NT2/D1 (cell line): ENCODE data around the gene DOCK6.
A peak's percentile ranks its signal among the peaks of the same experiment; 100 is the strongest.
"Not testable (repeated sequence)": the region's sequence is repeated elsewhere in the genome, so short reads cannot be mapped to it uniquely, and the experiment has no call there.

Experiments
- DNase-seq: peaks from one replicate; pipeline ENCODE4 v3.0.0-alpha.2; 2011; ENCODE audit warnings: low read depth, low spot score
- H3K27me3 ChIP-seq: 2 replicates; pipeline ENCODE4 v1.6.0; 2011; ENCODE audit warnings: mild to moderate bottlenecking; ENCODE audit not compliant: insufficient read length, insufficient read depth
- H3K36me3 ChIP-seq: 2 replicates; pipeline ENCODE4 v1.6.1; 2011; ENCODE audit warnings: mild to moderate bottlenecking, low read length, mixed read lengths; ENCODE audit not compliant: insufficient read depth, insufficient read length
- H3K4me1 ChIP-seq: 2 replicates; pipeline ENCODE4 v1.5.1; 2011; ENCODE audit not compliant: insufficient read depth, insufficient read length
- H3K4me3 ChIP-seq: 2 replicates; pipeline ENCODE4 v1.5.1; 2011; ENCODE audit warnings: low read depth; ENCODE audit not compliant: insufficient read length
- H3K9ac ChIP-seq: 2 replicates; pipeline ENCODE4 v1.6.0; 2011; ENCODE audit warnings: low read depth; ENCODE audit not compliant: insufficient read length
- H3K9me3 ChIP-seq: 2 replicates; pipeline ENCODE4 v1.5.1; 2011; ENCODE audit warnings: mild to moderate bottlenecking, low read length; ENCODE audit not compliant: insufficient read depth
- SUZ12 ChIP-seq: IDR thresholded peaks from 2 replicates; pipeline ENCODE4 v1.6.1; 2011; ENCODE audit not compliant: insufficient read length, insufficient read depth; ENCODE audit errors: extremely low read depth
- YY1 ChIP-seq: IDR thresholded peaks from 2 replicates; pipeline ENCODE4 v1.6.1; 2011; ENCODE audit not compliant: insufficient read length, insufficient read depth
- ZNF274 ChIP-seq: IDR thresholded peaks from 2 replicates; pipeline ENCODE4 v1.6.1; 2011; ENCODE audit warnings: mild to moderate bottlenecking, low read depth, low read length

DOCK6 gene

DNA sequence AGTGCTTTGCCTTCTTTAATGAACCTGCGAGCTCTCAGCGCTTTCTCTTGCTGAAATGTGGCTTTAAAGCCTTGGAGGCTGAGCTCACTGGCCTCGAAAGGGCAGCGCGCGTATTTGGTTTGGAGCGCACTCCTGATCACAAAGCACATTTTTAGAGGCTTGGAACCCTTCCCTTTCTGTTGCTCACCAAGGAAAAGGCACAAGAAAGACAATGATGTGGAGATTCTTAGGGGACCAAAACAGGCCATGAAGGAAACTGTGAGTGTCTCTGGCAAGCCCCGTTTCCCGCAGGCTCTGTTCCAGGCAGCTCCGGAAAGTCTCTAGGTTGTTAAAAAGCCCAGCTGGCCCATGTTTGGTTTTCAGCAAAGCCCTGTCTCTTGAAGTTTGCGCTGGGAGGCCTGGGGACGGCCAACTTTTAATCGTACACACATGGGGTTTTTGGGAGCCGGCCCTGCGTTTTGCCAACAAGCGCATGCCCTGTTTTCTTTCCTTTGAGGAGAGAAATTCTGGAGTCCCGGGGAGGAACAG, 97.4 kb downstream of the DOCK6 start:
- no peak for DNase-seq
- Histone ChIP-seq H3K9ac (no peak overlapping the region), H3K36me3 (peaks cover 43% of the 10 kb centered on the region), H3K4me3 (no peak overlapping the region), H3K27me3 (no peaks in the 10 kb centered on the region), H3K4me1 (no peaks in the 10 kb centered on the region), H3K9me3 (no peaks in the 10 kb centered on the region)
- TF ChIP-seq ZNF274 (no peak), SUZ12 (no peak), YY1 (no peak)

DNA sequence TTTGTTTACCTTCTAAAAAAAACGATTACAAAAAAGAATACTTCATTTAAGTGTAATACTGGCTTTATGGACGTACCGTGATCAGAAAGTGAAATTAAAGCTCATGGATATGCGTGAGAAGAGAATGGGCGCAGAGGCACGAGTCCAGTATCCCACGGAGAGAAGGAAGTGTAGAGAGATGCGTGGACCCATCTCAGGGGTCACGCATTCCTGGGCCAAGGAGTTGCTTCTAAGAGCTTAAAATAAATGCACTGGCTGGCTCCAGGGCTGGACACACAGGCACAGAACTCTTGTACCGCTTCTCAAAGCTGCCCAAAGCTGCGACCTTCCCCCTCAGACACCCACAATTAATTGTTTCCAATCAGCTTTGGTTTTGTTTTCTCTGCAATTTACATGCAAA, 98.0 kb downstream of the DOCK6 start:
- TF ChIP-seq YY1 (no peak), ZNF274 (no peak), SUZ12 (no peak)
- Histone ChIP-seq H3K4me1 (no peaks in the 10 kb centered on the region), H3K9me3 (no peaks in the 10 kb centered on the region), H3K9ac (no peak overlapping the region), H3K36me3 (peaks cover 39% of the 10 kb centered on the region), H3K27me3 (no peaks in the 10 kb centered on the region), H3K4me3 (no peak overlapping the region)
- no peak for DNase-seq

DNA sequence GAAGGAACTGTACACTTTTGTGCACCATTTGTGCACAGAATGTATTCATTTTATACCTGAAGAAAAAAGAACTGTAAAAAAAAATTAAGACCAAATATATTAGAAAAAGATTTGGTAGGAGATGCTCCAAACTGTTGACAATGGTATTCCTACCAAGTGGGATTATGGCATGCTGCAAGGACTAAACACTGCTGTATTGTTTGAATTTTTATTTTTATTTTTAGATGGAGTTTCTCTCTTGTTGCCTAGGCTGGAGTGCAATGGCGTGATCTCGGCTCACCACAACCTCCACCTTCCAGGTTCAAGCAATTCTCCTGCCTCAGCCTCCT, 101.9 kb downstream of the DOCK6 start:
- H3K4me3 ChIP-seq, H3K9me3 ChIP-seq, H3K27me3 ChIP-seq, H3K9ac ChIP-seq, H3K4me1 ChIP-seq, DNase-seq: not testable (repeated sequence)
- H3K36me3 ChIP-seq, result peaks cover 10% of the 10 kb centered on the region

DNA sequence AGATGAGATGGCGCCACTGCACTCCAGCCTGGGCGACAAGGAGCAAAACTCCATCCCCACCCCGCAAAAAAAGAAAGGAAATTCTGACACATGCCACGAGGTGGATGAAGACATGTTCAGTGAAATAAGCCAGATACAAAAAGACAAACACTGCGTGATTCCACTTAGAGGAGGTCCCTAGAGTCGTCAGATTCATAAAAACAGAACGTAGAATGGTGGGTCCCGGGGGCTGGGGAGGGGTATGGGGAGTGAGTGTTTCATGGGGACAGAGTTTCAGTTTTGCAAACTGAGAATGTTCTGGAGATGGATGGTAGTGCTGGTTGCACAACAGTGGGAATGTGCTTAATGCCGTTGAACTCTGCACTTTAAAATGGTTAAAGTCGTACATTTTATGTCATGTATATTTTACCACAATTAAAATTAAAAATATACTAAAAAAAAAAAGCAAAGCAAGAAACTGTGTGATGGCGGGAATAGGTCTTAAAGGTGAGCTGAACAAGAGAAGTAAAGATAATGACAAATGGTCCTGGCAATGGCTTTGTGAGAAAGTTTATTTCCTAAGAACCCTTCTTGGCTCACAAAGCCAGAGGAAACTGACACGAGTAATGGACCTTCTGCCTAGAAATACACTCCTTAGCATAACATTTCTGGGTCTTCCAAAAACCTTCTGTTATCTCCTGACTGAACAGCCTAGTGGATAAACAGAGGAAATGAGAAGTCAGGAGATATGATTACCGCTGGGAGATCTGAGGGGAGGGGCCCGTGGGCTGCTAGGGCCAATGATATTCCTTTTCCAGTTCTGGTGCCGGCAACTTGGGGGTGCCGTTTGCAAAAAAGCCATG, 102.5 kb downstream of the DOCK6 start:
- TF ChIP-seq YY1, result no peak
- TF ChIP-seq SUZ12, result no peak
- TF ChIP-seq ZNF274, result no peak
- H3K27me3 ChIP-seq, result no peaks in the 10 kb centered on the region
- peaks cover 5% of the 10 kb centered on the region for H3K36me3 ChIP-seq
- DNase-seq, result no peak
- H3K9ac ChIP-seq, result no peak overlapping the region
- H3K4me3 ChIP-seq, result no peak overlapping the region
- H3K9me3 ChIP-seq, result no peaks in the 10 kb centered on the region
- H3K4me1 ChIP-seq, result no peaks in the 10 kb centered on the region

DNA sequence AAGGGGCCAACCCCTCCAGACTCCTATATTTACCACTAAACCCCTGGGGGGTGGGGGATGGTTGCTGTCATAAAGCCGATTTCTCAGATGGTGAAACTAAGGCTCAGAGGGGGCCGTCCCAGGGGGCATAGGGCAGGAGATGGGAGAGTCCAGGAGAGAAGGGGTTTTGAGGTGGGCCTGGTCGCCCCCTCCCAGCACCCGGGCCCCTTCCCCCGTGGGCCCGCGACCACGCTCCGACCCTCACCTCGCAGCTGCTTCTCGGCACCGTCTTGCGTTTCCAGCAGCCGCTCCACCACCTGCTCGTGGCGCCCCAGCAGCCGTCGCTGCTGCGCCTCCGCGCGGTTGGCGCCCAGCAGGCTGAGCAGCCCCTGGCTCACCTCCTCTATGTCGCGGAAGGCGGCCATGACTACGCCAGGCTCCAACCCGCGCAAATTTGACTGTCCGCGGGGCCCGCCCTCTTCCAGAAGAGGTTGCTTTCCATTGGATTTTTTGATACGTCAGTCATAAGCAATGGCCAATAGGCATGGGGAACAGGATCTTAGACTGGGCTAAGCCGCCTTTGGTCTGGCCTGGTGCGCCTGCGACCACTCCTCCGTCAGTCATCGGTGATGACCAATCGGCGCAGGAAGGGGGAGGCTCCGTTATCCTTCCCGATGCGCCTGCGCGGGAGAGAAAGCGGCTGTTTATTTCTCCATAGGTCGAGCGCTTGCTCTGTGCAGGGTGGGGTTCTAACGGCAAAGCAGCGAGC, 106.8 kb downstream of the DOCK6 start, which contains the start of gene SPC24:
SPC24 (minus strand) TSS at position 410 of the 748 bp plus-strand sequence; CDS start at position 404, 6 bp downstream.
- peaks cover 22% of the 10 kb centered on the region for H3K36me3 ChIP-seq
- no peaks in the 10 kb centered on the region for H3K9me3 ChIP-seq
- peak within 1 kb of the TSS; percentile 97 for H3K4me3 ChIP-seq
- H3K4me1 ChIP-seq, result peaks cover 10% of the 10 kb centered on the region
- peak; percentile 98 for DNase-seq
- peak within 1 kb of the TSS; percentile 97 for H3K9ac ChIP-seq
- TF ChIP-seq YY1 (peak; percentile 74), SUZ12 (no peak)
- H3K27me3 ChIP-seq, result no peaks in the 10 kb centered on the region

DNA sequence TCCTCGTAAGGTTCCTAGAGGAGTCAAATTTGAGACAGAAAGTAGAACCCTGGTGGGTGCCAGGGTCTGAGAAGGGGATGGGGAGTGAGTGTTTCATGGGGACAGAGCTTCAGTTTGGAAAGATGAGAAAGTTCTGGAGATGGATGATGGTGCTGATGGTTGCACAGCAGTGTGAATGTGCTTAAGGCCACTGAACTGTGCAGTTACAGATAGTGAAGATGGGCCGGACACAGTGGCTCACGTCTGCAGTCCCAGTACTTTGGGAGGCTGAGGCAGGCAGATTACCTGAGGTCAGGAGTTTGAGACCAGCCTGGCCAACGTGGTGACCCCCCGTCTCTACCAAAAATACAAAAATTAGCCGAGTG, 107.7 kb downstream of the DOCK6 start:
- no peak for DNase-seq
- Histone ChIP-seq H3K9me3 (no peaks in the 10 kb centered on the region), H3K4me1 (peaks cover 10% of the 10 kb centered on the region), H3K36me3 (peaks cover 25% of the 10 kb centered on the region), H3K4me3 (peak overlapping the region; percentile 97), H3K27me3 (no peaks in the 10 kb centered on the region), H3K9ac (peak overlapping the region; percentile 97)
- TF ChIP-seq ZNF274 (no peak), SUZ12 (no peak), YY1 (no peak)

DNA sequence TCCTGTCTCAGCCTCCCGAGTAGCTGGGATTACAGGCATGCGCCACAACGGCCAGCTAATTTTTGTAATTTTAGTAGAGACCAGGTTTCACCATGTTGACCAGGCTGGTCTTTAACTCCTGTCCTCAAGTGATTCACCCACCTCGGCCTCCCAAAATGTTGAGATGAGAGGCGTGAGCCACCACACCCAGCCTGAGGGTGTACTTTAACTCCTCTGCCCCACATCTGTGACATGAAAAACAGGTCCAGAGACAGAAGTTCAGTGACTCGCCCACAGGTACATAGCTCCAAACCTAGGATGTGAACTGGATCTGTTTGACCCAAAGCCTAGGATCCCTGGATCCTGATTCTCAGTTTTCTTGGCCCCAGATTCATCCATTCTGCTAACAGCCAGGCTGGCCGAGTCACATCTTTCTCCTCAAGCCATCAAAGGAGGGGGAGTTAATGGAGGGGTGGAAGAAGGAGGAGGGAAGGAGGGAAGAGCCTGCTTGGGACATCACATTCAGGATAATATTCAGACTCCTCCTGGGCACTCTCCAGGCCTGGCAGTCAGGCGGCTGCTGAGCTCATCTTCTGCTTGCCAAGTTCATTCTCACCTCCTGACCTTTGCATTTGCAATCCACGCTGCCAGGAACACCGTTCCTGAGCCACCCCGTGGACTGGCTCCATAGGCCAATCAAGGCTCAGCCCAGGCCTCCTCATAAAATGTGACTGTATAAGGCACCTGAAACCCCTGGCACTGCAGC, 109.8 kb downstream of the DOCK6 start:
- peak overlapping the region; percentile 21 for H3K9ac ChIP-seq
- TF ChIP-seq YY1 (no peak), SUZ12 (no peak), ZNF274 (no peak)
- no peak for DNase-seq
- peaks cover 42% of the 10 kb centered on the region for H3K36me3 ChIP-seq
- H3K4me1 ChIP-seq, result peaks cover 10% of the 10 kb centered on the region
- no peaks in the 10 kb centered on the region for H3K27me3 ChIP-seq
- H3K4me3 ChIP-seq, result no peak overlapping the region
- no peaks in the 10 kb centered on the region for H3K9me3 ChIP-seq
